Measurements from ENCODE around the gene CDK14.

- TF ChIP-seq CTCF (conservative IDR thresholded peaks at IDR 0.05) (no peak), EZH2 (IDR thresholded peaks at IDR 0.05; ENCODE audit: low read depth) (no peak)
Measured at GRCh38 chr7:90792301-90792700, 196.2 kb downstream of the CDK14 start.
